HepG2 (cell line): Measurements from ENCODE around the gene UQCR11. TPM values are rescaled to one million over a fixed set of nuclear protein-coding genes. Genes with fewer than 3 reads are reported as not detected.

Experiments
- ATAC-seq: fragments of 200-7000 bp; cut with Tn5 transposase; 3 replicates; pipeline ENCODE4 v1.9.1; 2020; ENCODE audit warnings: mild to moderate bottlenecking, moderate library complexity
- BruUV-seq: library from RNA; stranded (reverse); fragments of 400-500 nt; replicated peaks from 2 replicates; lab custom pipeline; 2021; lab: Mats Ljungman, UMichigan
- CTCF ChIA-PET: fragments of 300-600 bp; formaldehyde crosslinking; extraction: SDS; loops from one replicate; lab custom pipeline; 2021; ENCODE audit warnings: low total read pairs, inconsistent platforms, low intra/inter-chr PET ratio; lab: Yijun Ruan, JAX
- POLR2A ChIA-PET: fragments of 350-600 bp; sonication (Branson Sonifier 250); formaldehyde crosslinking; loops from one replicate; lab custom pipeline; 2020; ENCODE audit warnings: antibody characterized with exemption, inconsistent platforms; lab: Yijun Ruan, JAX
- DNase-seq: peaks from one replicate; pipeline ENCODE4 v3.0.0-alpha.2; 2015; ENCODE audit warnings: low spot score
- FAIRE-seq: peaks from 3 replicates; lab custom pipeline; 2011; peaks lifted over from hg19 to GRCh38; lab: Jason Lieb, UNC
- H2AFZ ChIP-seq: one replicate; pipeline ENCODE4 v1.6.1; 2011; ENCODE audit warnings: low read length, inconsistent platforms
- H3K27ac ChIP-seq: fragments of 300-600 bp; 3 replicates; pipeline ENCODE4 v1.8.0; 2011; ENCODE audit warnings: mixed run types, mild to moderate bottlenecking, mixed read lengths, low read length, inconsistent platforms; ENCODE audit not compliant: insufficient read depth; ENCODE audit errors: extremely low read length
- H3K27me3 ChIP-seq, 2 experiments: fragments of 200-600 bp in 1 of 2; 2 replicates in 1 of 2; 3 replicates in 1 of 2; pipeline versions ENCODE4 v1.6.0 to v1.8.0; 2011; ENCODE audit warnings: low read length in 2 of 2, mild to moderate bottlenecking in 2 of 2, moderate library complexity in 2 of 2, inconsistent platforms in 1 of 2; ENCODE audit not compliant: insufficient read depth in 2 of 2, control insufficient read depth in 1 of 2
- H3K36me3 ChIP-seq, 2 experiments: fragments of 200-600 bp in 1 of 2; replicated peaks in 1 of 2; 2 replicates in 1 of 2; 3 replicates in 1 of 2; pipeline versions ENCODE4 v1.5.1 to v1.8.0; 2011; ENCODE audit warnings: low read length in 2 of 2, inconsistent platforms in 1 of 2; ENCODE audit not compliant: insufficient read depth in 2 of 2, control insufficient read depth in 1 of 2
- H3K4me1 ChIP-seq: 2 replicates; pipeline ENCODE4 v1.5.1; 2012; ENCODE audit warnings: low read length, inconsistent platforms; ENCODE audit not compliant: insufficient read depth
- H3K4me2 ChIP-seq: 2 replicates; pipeline ENCODE4 v1.6.0; 2011; ENCODE audit warnings: low read depth, low read length, inconsistent platforms
- H3K4me3 ChIP-seq, 3 experiments: fragments of 200-600 bp in 1 of 3; sonication (generic), shearing (Covaris generic) in 1 of 3; replicated peaks in 1 of 3; 2 replicates each; pipeline ENCODE4 v1.5.1; 2011 to 2016; ENCODE audit warnings: low read length in 3 of 3, inconsistent platforms in 2 of 3, low read depth in 2 of 3, mild to moderate bottlenecking in 2 of 3, control low read depth in 1 of 3, mixed read lengths in 1 of 3; ENCODE audit not compliant: insufficient read depth in 1 of 3
- H3K79me2 ChIP-seq: one replicate; pipeline ENCODE4 v1.6.1; 2011; ENCODE audit warnings: low read length, inconsistent platforms; ENCODE audit not compliant: insufficient read depth
- H3K9ac ChIP-seq: 2 replicates; pipeline ENCODE4 v1.6.0; 2011; ENCODE audit warnings: mild to moderate bottlenecking, low read depth, low read length, inconsistent platforms; ENCODE audit not compliant: insufficient read depth
- H3K9me3 ChIP-seq: 2 replicates; pipeline ENCODE4 v1.5.1; 2012; ENCODE audit warnings: mild to moderate bottlenecking, low read length
- H4K20me1 ChIP-seq: 2 replicates; pipeline ENCODE4 v1.6.0; 2011; ENCODE audit warnings: inconsistent platforms, mild to moderate bottlenecking, low read length, moderate library complexity; ENCODE audit not compliant: insufficient read depth
- ATF4 ChIP-seq, 2 experiments: fragments of 450-650 bp in 1 of 2; sonication (generic) in 1 of 2; formaldehyde crosslinking; IDR thresholded peaks; 2 replicates each; pipeline versions ENCODE4 v1.5.0 to v1.8.0; 2020 to 2022; ENCODE audit warnings: mild to moderate bottlenecking in 1 of 2, missing genetic modification reagents in 1 of 2
- DNMT3B ChIP-seq: conservative IDR thresholded peaks from 2 replicates; pipeline ENCODE4 v1.6.1; 2016; ENCODE audit warnings: missing biosample characterization, control low read depth
- MYC ChIP-seq: sonication (generic); formaldehyde crosslinking; IDR thresholded peaks from 2 replicates; pipeline ENCODE4 v1.9.0; 2021; ENCODE audit warnings: missing genetic modification reagents, borderline replicate concordance
- NPAS2 ChIP-seq: sonication (generic); formaldehyde crosslinking; IDR thresholded peaks from 2 replicates; pipeline ENCODE4 v1.8.0; 2022; ENCODE audit warnings: mild to moderate bottlenecking, missing genetic modification reagents, borderline replicate concordance
- SNRNP70 ChIP-seq: fragments of 200-400 bp; formaldehyde crosslinking; IDR thresholded peaks from 2 replicates; pipeline ENCODE4 v1.6.1; 2017; ENCODE audit warnings: mild to moderate bottlenecking, low read depth, low read length, moderate library complexity
- ZBTB33 ChIP-seq: sonication (generic); formaldehyde crosslinking; IDR thresholded peaks from 2 replicates; pipeline ENCODE4 v1.4.0; 2020; ENCODE audit warnings: missing genetic modification reagents
- ZNF263 ChIP-seq: sonication (generic); formaldehyde crosslinking; IDR thresholded peaks from 2 replicates; pipeline ENCODE4 v1.4.0; 2020; ENCODE audit warnings: missing genetic modification reagents
- WGBS: methylation state at CpG from one replicate; pipeline ENCODE4 v1.1.6; 2017; ENCODE audit warnings: low lambda C conversion rate; 5-methylcytosine and 5-hydroxymethylcytosine counted together
- in situ Hi-C: cut with HindIII; loops from 2 replicates; pipeline ENCODE4 v1.10.0; 2017; ENCODE audit warnings: low pct_unique_long_range_greater_than_20kb; ENCODE audit not compliant: extremely low pct_ligation_motif_present
- intact Hi-C: fragments of 100-400 bp; cut with micrococcal nuclease; formaldehyde crosslinking; loops from one replicate; pipeline ENCODE4 v1.10.0; 2022; ENCODE audit not compliant: unreplicated experiment
- polyA plus RNA-seq, 8 experiments: library from polyadenylated mRNA; depleted of rRNA in 3 of 8; stranded (reverse) in 7 of 8; unstranded in 1 of 8; fragments of >200 nt; fragmentation: Illumina TruSeq in 4 of 8; extraction: Trizol in 4 of 8; gene quantifications; 2 replicates each; pipeline versions ENCODE4 v1.2.1 to v1.2.3, GENCODE V29; 2011 to 2016; ENCODE audit warnings: low read depth in 4 of 8, missing spikeins in 1 of 8, mixed read lengths in 1 of 8; ENCODE audit not compliant: insufficient read depth in 1 of 8
- total RNA-seq, 5 experiments: library from RNA; depleted of rRNA; stranded (reverse); fragments of >200 nt; fragmentation: Illumina TruSeq; extraction: Trizol; gene quantifications; 2 replicates each; pipeline ENCODE4 v1.2.3, GENCODE V29; 2016; ENCODE audit warnings: low read depth in 1 of 5

UQCR11 gene
- total and polyA plus RNA-seq, 2 of the 13 experiments (the other 11 are each of a cell fraction or from before 2014, with no cell fraction given): 125 to 214 TPM

- intact Hi-C loops: no loop called here
- 91% methylated on average over 7 of the region's 12 CpGs for WGBS
- no peaks in the 10 kb centered on the region for H3K79me2 ChIP-seq
- no peaks in the 10 kb centered on the region for H3K4me1 ChIP-seq
- no peak for ATAC-seq
- H3K4me3 ChIP-seq: no peak overlapping the region
- H3K9me3 ChIP-seq: no peaks in the 10 kb centered on the region
- peaks cover 0 to 3% of the 10 kb centered on the region in 2 experiments; a peak in 3 of 5 replicates for H3K36me3 ChIP-seq
- CTCF ChIA-PET: no interaction called here
- no peak for DNase-seq
- no peaks in the 10 kb centered on the region for H4K20me1 ChIP-seq
- H3K9ac ChIP-seq: no peak overlapping the region
- in situ Hi-C loops: no loop called here
- no peaks in the 10 kb centered on the region for H3K27me3 ChIP-seq
- POLR2A ChIA-PET: no interaction called here
- FAIRE-seq: no peak
- BruUV-seq: no TSS peak
- TF ChIP-seq ZNF263 (CRISPR knock-in tag) (no peak), MYC (CRISPR knock-in tag) (no peak), SNRNP70 (no peak), NPAS2 (no peak), DNMT3B (CRISPR knock-in tag) (no peak)
- no peak overlapping the region for H2AFZ ChIP-seq
- H3K4me2 ChIP-seq: no peak overlapping the region
- H3K27ac ChIP-seq: no peak overlapping the region
Measured at GRCh38 chr19:1558552-1558951, 46.7 kb downstream of the UQCR11 start.

- no peak overlapping the region for H3K27ac ChIP-seq
- DNase-seq: no peak
- BruUV-seq: no TSS peak
- no peak for ATAC-seq
- peaks cover 0 to 1% of the 10 kb centered on the region in 2 experiments; a peak in 2 of 5 replicates for H3K36me3 ChIP-seq
- no peak for FAIRE-seq
- no peak overlapping the region for H3K4me3 ChIP-seq
- WGBS: 96% methylated on average over 36 of the region's 66 CpGs
- H4K20me1 ChIP-seq: no peaks in the 10 kb centered on the region
- no peak overlapping the region for H3K9ac ChIP-seq
- no peaks in the 10 kb centered on the region for H3K79me2 ChIP-seq
- no peaks in the 10 kb centered on the region for H3K9me3 ChIP-seq
- H3K27me3 ChIP-seq: no peaks in the 10 kb centered on the region
- POLR2A ChIA-PET: no interaction called here
- H3K4me1 ChIP-seq: peaks cover 7% of the 10 kb centered on the region; the same call in 1 of the 2 replicates
- TF ChIP-seq ZBTB33 (CRISPR knock-in tag): 0 out of 2 replicates have a peak, but pooled peaks have one; percentile 28
- TF ChIP-seq ATF4 (CRISPR knock-in tag; IDR thresholded peaks at IDR 0.05): no peak
- no peak overlapping the region for H2AFZ ChIP-seq
- in situ Hi-C loops (no loop called here), intact Hi-C loops (no loop called here)
- CTCF ChIA-PET: no interaction called here
- no peak overlapping the region for H3K4me2 ChIP-seq
Measured at GRCh38 chr19:1556390-1557070, 48.7 kb downstream of the UQCR11 start.
